NCI-H748 (cell line): ENCODE results near the gene MATN3.
"Not testable (repeated sequence)": the region's sequence is repeated elsewhere in the genome, so short reads cannot be mapped to it uniquely, and the experiment has no call there.

ENCODE experiments used
- DNase-seq: peaks from one replicate; lab custom pipeline; 2025; ENCODE audit not compliant: unreplicated experiment; lab: John Stamatoyannopoulos, UW

The MATN3 gene

DNA sequence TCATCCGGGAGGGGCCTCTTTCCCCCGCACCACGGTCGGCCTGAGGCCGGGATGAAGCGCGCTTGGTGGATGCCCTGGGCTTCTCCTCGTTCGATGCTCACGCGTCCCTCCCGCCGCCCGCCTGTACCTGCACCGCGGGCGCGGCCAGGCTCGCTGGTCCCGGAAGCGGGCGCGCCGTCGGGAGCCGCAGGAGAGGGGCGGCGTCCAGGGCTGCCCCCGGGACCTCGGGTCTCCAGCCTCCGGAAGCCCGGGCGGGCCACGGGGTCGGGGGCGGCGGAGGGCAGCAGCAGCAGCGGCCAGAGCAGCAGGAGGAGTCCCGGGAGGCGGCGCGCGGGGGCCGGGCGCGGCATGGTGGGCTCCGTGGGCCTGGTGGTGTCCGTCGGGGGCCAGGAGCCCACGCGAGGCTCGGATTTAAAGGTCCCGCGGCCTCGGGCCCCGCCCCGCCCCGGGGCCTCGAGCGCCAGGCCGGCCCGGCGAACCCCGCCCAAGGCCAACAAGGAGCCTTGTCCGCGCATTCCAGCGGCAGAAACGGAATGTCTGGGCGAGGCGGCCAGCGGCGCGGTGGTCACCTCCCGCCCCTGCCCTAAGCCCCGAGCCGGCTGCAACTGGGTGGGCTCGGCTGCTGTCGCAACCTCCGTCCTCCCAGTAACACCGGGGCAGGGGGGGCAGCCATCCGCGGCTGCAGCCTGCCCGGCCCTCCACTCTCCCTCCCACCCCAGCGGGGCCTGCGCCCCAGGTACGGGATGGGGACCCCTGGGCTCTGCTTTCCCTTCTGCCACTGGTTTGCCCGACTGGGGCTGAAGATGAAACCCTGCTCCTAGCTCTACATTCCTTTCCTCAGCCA is at the start of gene MATN3:
Gene MATN3 (minus strand): TSS at position 387 of the 844 bp plus-strand sequence. CDS start 37 bp downstream, at position 350.
- peak; percentile 44 for DNase-seq

- no peak for DNase-seq
These were observed 49.5 kb upstream of the MATN3 start for GRCh38 chr2:20061940-20062339.

DNA sequence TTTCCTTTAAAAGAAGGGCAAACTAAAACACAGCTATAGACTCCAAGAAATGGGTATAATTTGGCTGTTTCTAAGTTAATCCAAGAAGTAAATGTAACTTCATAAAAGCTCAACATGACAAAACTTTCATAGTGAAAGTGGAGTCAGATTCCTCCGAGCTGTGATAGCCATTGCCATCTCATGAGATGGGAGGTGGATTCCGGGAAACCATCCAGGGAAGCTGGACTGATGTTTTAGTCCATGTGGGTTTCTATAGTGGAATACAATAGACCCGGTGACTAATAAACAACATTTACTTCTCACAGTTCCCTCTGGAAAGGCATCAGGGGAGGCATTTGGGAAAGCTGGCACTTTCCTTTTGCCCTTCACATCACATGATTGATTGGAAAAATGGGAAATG is 49.0 kb upstream of the MATN3 start:
- no peak for DNase-seq

- no peak for DNase-seq
These were observed 47.6 kb upstream of the MATN3 start for GRCh38 chr2:20060106-20060505.

GRCh38 chr2:20057268-20057667 is 44.8 kb upstream of the MATN3 start:
- DNase-seq: no peak

- no peak for DNase-seq
These were observed 42.5 kb upstream of the MATN3 start for GRCh38 chr2:20054931-20055330.

- no peak for DNase-seq
These were observed 41.7 kb upstream of the MATN3 start for GRCh38 chr2:20054119-20054518.

GRCh38 chr2:20052861-20053281 is 40.4 kb upstream of the MATN3 start:
- DNase-seq: peak; percentile 78

DNA sequence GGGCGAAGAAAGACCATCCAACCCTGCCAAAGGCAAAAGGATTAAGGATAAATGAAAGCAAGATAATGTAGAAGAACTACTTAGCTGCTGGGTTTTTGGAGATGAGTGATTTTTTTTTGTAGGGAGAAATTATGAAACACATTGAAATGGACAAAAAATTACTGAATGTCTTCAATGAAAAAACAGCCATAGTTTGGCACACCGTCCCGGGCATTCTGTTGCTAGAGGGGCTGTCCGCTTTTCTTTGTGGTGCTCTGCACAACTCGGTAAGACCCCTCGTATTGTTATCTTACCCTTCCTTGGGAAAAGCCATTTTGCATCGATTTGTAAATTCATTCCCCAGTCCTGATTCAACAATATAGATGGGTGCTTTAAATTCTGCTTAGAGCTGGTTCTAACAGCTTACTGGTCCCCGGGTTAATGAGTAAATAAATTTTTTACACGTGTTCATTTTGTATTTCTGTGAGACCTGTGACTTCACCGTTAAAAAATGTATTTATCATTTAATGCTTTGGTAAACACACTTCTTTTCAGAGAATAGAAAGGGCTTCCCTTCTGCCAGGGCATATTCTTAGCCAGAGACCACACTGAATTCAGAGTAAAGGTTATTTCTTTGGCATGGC is 39.9 kb upstream of the MATN3 start:
- peak; percentile 50 for DNase-seq

GRCh38 chr2:20051532-20052228 is 39.2 kb upstream of the MATN3 start, which contains the start of gene LAPTM4A:
Gene LAPTM4A (minus strand): TSS chr2:20051628. CDS start chr2:20051520, 108 bp downstream.
- peak; percentile 100 for DNase-seq

DNA sequence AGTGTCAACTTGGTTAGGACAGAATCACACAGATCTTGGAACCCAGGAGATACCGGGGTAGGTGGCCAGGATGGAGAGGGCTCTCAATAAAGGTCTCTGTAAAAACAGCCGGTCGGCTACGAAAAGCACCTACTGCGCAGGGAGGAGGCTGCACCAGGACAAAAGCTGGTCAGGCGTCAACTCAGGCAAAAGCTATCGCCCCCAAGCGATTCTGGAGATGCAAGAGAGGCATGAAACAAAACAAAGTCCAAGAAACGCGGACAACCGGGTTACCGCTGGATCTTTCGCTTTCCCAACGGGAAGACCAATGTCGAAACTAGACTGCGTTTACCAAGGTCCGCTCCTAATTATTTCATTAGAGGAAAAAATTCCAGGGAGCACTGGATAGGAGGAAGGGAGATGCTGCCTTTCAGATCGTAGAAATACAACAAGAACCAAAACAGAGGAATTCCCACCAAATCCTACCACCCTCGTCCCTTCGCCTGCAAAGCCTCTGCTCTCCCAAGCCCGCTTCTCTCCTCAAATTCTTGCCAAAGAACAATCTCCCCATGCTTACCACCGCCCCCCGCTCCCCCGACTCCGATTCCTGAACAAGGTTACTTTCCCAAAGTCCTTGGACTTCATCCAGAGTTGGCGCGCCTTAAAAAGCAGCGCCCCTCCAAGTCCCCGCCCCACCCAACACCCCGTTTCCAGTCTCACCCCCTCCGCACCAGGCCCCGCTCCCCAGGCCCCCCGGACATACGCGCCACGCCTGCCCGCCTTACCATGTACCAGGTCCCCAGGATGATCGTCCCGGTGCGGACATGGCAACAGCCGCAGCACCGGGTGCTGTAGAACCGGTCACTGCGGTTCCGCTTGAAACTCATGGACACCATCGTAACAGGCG is 38.4 kb upstream of the MATN3 start:
- peak; percentile 76 for DNase-seq

- DNase-seq: peak; percentile 91
These were observed 37.7 kb upstream of the MATN3 start for GRCh38 chr2:20050104-20050645.

GRCh38 chr2:20049637-20050036 is 37.2 kb upstream of the MATN3 start:
- DNase-seq: peak; percentile 36

DNA sequence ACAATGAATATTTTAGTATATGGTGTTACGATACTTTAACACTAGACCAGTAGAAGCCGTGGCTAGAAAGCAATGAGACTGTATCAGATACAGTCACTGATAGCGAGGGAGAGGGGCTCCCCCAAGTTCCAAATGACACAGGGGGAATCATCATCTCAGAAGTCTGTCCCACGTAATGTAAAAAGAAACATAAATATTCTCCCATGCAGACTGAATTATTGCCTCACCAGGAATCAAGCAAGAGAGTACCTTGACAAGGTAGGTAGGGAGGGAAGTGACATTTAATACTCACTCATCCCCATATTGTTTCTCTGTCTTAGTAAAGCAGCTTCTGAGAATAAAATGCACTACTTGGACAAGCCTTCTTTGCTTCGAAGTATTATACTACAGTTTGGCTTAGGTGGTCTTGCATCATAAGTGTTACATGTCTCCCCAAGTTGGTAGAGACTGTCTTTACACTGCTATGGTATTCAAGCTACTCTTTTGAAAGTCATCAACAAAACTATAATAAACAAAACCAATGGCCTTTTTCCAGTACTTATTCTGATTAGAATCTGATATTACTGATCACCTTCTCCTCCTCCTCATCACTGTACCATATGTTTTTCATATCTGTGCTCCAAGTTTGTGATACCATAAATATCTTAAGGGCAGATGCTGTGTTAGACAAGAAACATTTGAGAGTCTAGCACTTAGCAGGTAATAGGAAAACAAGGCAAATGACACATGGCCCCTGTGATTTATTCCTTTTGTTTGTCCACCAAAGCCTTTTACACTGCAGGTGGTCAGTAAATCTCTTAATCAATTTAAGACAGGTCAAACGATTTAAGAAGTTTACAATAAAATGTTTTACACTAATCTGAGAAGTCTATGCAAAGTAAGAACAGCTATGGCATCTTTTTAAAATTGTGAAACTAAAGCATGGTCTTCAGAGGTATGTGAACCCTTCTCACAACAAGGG is 36.3 kb upstream of the MATN3 start:
- no peak for DNase-seq

GRCh38 chr2:20045712-20046292 is 33.3 kb upstream of the MATN3 start:
- DNase-seq: not testable (repeated sequence)

DNA sequence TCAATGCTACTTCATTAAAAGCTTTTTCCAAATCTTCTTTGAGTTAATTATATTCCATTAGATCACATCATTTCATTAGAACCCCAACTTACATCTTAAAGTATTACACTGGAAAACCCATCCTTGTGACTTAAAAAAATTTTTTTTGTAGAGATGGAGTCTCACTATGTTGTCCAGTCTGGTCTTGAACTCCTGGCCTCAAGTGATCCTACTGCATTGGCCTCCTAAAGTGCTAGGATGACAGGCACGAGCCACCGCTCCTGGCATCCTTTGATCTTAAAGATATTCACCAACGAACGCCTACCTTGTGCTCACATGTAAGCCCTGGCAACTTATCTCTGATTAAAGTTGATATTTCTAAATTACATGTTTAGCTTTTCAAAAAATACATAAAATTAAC is 32.3 kb upstream of the MATN3 start:
- DNase-seq: no peak

GRCh38 chr2:20042531-20042930 is 30.1 kb upstream of the MATN3 start:
- DNase-seq: no peak

- no peak for DNase-seq
These were observed 28.2 kb upstream of the MATN3 start for GRCh38 chr2:20040489-20041172.
